PFSK-1 (cell line): ENCODE data around the gene CFAP410.

ENCODE experiments used
- FOXP2 ChIP-seq: optimal IDR thresholded peaks from 2 replicates; pipeline ENCODE3; 2011; ENCODE audit warnings: borderline replicate concordance, control low read depth, inconsistent platforms; ENCODE audit not compliant: insufficient read depth; ENCODE audit errors: extremely low read length, extremely low read depth
- POLR2AphosphoS5 ChIP-seq: IDR thresholded peaks from 2 replicates; pipeline ENCODE4 v1.6.1; 2012; ENCODE audit warnings: low read depth, mild to moderate bottlenecking, control low read depth, low read length, moderate library complexity
- REST ChIP-seq, 2 experiments: IDR thresholded peaks; 2 replicates each; pipeline versions ENCODE4 v1.6.1 to v1.8.0; 2011 to 2012; ENCODE audit warnings: low read depth in 2 of 2, low read length in 2 of 2, control low read depth in 1 of 2, inconsistent platforms in 1 of 2, mild to moderate bottlenecking in 1 of 2, moderate library complexity in 1 of 2; ENCODE audit not compliant: insufficient read depth in 1 of 2
- SIN3A ChIP-seq: IDR thresholded peaks from 2 replicates; pipeline ENCODE4 v1.6.1; 2012; ENCODE audit warnings: mild to moderate bottlenecking, low read length, moderate library complexity, borderline replicate concordance; ENCODE audit not compliant: insufficient read depth
- TAF1 ChIP-seq: IDR thresholded peaks from 2 replicates; pipeline ENCODE4 v1.6.1; 2012; ENCODE audit warnings: low read length, control low read depth, borderline replicate concordance; ENCODE audit not compliant: insufficient read depth

CFAP410 gene

GRCh38 chr21:44364151-44365053 lies 25.2 kb upstream of the CFAP410 start:
- no peak for TF ChIP-seq SIN3A
- TF ChIP-seq FOXP2 = no peak

- TF ChIP-seq TAF1 (no peak), SIN3A (no peak), REST (IDR thresholded peaks at IDR 0.05; ENCODE audit: insufficient read depth in 1 of 2, low read depth in 2 of 2, low read length in 2 of 2) (no peak), FOXP2 (no peak), POLR2AphosphoS5 (no peak)
Measured at GRCh38 chr21:44363278-44363677, 24.1 kb upstream of the CFAP410 start.

- no peak for TF ChIP-seq SIN3A
- no peak for TF ChIP-seq REST (IDR thresholded peaks at IDR 0.05; ENCODE audit: insufficient read depth in 1 of 2, low read depth in 2 of 2, low read length in 2 of 2)
- no peak for TF ChIP-seq FOXP2
- TF ChIP-seq TAF1 = no peak
- no peak for TF ChIP-seq POLR2AphosphoS5
Measured at GRCh38 chr21:44360159-44360558, 21.0 kb upstream of the CFAP410 start.

- TF ChIP-seq SIN3A = no peak
- TF ChIP-seq FOXP2 = no peak
- TF ChIP-seq TAF1 = no peak
- TF ChIP-seq REST (IDR thresholded peaks at IDR 0.05; ENCODE audit: insufficient read depth in 1 of 2, low read depth in 2 of 2, low read length in 2 of 2) = no peak
- TF ChIP-seq POLR2AphosphoS5 = no peak
Measured at GRCh38 chr21:44359396-44359795, 20.2 kb upstream of the CFAP410 start.

- no peak for TF ChIP-seq REST (IDR thresholded peaks at IDR 0.05; ENCODE audit: insufficient read depth in 1 of 2, low read depth in 2 of 2, low read length in 2 of 2)
- no peak for TF ChIP-seq TAF1
- TF ChIP-seq SIN3A = no peak
- no peak for TF ChIP-seq FOXP2
- TF ChIP-seq POLR2AphosphoS5 = no peak
Measured at GRCh38 chr21:44357064-44357837, 18.1 kb upstream of the CFAP410 start.
